ENCODE results near the gene ADGRA1.

DNA sequence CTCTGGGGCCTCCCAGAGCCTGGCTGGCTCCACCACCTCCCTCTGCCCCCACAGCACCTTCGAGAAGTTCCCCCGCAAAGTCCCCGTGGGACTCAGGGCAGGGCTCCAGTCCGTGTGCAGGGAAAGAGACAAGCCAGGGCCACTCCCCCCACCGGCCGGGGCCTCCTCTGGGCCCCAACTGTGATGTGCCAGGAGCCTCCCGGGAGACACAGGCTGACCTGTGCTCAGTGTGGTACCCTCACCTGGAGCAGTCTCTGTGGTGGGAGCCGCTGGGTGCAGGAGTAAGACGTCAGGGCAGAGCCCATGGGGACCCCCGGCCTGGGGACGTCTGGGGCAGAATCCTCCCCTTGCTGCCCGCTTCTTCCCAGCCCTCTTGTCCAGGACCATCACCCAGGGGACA is 1.5 kb upstream of the ADGRA1 start:
- TF ChIP-seq, protein P1, sequence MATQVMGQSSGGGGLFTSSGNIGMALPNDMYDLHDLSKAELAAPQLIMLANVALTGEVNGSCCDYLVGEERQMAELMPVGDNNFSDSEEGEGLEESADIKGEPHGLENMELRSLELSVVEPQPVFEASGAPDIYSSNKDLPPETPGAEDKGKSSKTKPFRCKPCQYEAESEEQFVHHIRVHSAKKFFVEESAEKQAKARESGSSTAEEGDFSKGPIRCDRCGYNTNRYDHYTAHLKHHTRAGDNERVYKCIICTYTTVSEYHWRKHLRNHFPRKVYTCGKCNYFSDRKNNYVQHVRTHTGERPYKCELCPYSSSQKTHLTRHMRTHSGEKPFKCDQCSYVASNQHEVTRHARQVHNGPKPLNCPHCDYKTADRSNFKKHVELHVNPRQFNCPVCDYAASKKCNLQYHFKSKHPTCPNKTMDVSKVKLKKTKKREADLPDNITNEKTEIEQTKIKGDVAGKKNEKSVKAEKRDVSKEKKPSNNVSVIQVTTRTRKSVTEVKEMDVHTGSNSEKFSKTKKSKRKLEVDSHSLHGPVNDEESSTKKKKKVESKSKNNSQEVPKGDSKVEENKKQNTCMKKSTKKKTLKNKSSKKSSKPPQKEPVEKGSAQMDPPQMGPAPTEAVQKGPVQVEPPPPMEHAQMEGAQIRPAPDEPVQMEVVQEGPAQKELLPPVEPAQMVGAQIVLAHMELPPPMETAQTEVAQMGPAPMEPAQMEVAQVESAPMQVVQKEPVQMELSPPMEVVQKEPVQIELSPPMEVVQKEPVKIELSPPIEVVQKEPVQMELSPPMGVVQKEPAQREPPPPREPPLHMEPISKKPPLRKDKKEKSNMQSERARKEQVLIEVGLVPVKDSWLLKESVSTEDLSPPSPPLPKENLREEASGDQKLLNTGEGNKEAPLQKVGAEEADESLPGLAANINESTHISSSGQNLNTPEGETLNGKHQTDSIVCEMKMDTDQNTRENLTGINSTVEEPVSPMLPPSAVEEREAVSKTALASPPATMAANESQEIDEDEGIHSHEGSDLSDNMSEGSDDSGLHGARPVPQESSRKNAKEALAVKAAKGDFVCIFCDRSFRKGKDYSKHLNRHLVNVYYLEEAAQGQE (IDR thresholded peaks at IDR 0.05; ENCODE audit: low read depth), result no peak
- TF ChIP-seq TEAD4 (IDR thresholded peaks at IDR 0.05), result no peak
- no peak for TF ChIP-seq YY1 (IDR thresholded peaks at IDR 0.05; ENCODE audit: low read depth)
- no peak for TF ChIP-seq RAD21 (IDR thresholded peaks at IDR 0.05; ENCODE audit: low read depth)
- TF ChIP-seq EGR1 (IDR thresholded peaks at IDR 0.05), result no peak
